ENCODE data around the gene DNASE2.
A peak's percentile ranks its signal among the peaks of the same experiment; 100 is the strongest.
"Not testable (repeated sequence)": the region's sequence is repeated elsewhere in the genome, so short reads cannot be mapped to it uniquely, and the experiment has no call there.

Gene DNASE2

GRCh38 chr19:12859546-12859945 is 21.7 kb downstream of the DNASE2 start:
- DNase-seq = no peak
- Mint-ChIP-seq H3K27ac (no peak overlapping the region), H3K4me1 (peaks cover 5% of the 10 kb centered on the region), H3K27me3 (ENCODE audit: low read depth, poor library complexity) (peaks cover 16% of the 10 kb centered on the region), H3K9me3 (no peaks in the 10 kb centered on the region), H3K4me3 (no peak overlapping the region), H3K36me3 (ENCODE audit: low read depth) (peaks cover 30% of the 10 kb centered on the region)
- no peak for TF ChIP-seq CTCF (IDR thresholded peaks at IDR 0.05)

DNA sequence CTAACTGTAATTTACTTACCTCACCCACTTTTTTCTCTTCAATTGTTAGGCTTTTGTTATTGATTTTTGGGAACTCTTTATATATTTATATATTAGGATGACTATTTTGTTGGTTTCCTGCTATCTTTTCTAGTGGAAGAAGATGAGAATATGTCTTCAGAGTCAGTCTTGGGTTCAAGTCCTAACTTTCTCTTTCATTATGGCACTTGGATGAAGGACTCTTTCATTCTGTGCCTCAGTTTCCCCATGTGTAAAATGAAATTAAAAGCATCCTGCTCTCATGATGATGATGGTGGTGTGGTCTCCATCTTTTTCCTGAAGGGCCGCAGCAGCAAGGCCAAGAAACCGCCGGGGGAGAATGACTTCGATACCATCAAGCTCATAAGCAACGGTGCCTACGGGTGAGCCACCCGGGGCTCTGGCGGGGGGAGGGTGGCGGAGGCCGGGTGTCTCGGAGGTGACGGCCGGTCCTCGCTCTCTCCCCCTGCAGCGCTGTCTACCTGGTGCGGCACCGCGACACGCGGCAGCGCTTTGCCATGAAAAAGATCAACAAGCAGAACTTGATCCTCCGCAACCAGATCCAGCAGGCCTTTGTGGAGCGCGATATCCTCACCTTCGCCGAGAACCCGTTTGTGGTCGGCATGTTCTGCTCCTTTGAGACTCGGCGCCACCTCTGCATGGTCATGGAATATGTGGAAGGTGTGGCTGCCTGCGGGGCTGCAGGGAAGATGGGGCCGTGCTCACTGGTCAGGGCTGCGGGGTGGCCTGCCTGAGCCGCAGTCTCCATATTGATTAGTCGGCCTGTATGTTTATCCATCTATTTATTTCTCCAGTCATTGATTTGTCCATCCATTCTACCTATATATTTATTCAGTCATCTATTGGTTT is 23.0 kb downstream of the DNASE2 start:
- H3K36me3 Mint-ChIP-seq (ENCODE audit: low read depth) = peaks cover 32% of the 10 kb centered on the region

DNA sequence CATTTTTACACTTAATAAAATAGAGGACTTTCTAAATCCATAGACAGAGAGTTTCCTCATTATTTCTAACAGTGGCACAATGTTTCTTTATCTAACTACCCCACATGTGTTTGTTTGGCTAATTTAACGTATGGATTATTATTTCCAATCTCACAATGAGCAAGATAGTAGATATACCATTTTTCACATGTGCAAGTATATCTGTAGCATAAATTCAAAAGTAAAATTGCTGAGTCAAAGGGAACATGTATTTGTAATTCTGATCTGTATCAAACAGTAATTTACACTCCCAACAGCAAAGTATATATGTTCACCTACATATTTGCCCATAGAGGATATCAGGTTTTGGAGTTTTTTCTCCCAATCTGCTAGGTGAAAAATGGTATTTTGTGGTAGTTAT is 24.6 kb downstream of the DNASE2 start:
- no peaks in the 10 kb centered on the region for H3K9me3 Mint-ChIP-seq
- H3K4me3 Mint-ChIP-seq = no peak overlapping the region
- H3K36me3 Mint-ChIP-seq (ENCODE audit: low read depth) = peaks cover 32% of the 10 kb centered on the region
- H3K27ac Mint-ChIP-seq = no peak overlapping the region
- peaks cover 8% of the 10 kb centered on the region for H3K27me3 Mint-ChIP-seq (ENCODE audit: low read depth, poor library complexity)
- no peak for DNase-seq
- H3K4me1 Mint-ChIP-seq = peaks cover 5% of the 10 kb centered on the region
- TF ChIP-seq CTCF (IDR thresholded peaks at IDR 0.05) = no peak

More for the DNA sequence above, 23.0 kb downstream of the DNASE2 start:
- H3K4me3 Mint-ChIP-seq = no peak overlapping the region
- no peak for DNase-seq
- no peak overlapping the region for H3K27ac Mint-ChIP-seq
- peaks cover 5% of the 10 kb centered on the region for H3K4me1 Mint-ChIP-seq
- peaks cover 10% of the 10 kb centered on the region for H3K27me3 Mint-ChIP-seq (ENCODE audit: low read depth, poor library complexity)
- no peaks in the 10 kb centered on the region for H3K9me3 Mint-ChIP-seq
- no peak for TF ChIP-seq CTCF (IDR thresholded peaks at IDR 0.05)

DNA sequence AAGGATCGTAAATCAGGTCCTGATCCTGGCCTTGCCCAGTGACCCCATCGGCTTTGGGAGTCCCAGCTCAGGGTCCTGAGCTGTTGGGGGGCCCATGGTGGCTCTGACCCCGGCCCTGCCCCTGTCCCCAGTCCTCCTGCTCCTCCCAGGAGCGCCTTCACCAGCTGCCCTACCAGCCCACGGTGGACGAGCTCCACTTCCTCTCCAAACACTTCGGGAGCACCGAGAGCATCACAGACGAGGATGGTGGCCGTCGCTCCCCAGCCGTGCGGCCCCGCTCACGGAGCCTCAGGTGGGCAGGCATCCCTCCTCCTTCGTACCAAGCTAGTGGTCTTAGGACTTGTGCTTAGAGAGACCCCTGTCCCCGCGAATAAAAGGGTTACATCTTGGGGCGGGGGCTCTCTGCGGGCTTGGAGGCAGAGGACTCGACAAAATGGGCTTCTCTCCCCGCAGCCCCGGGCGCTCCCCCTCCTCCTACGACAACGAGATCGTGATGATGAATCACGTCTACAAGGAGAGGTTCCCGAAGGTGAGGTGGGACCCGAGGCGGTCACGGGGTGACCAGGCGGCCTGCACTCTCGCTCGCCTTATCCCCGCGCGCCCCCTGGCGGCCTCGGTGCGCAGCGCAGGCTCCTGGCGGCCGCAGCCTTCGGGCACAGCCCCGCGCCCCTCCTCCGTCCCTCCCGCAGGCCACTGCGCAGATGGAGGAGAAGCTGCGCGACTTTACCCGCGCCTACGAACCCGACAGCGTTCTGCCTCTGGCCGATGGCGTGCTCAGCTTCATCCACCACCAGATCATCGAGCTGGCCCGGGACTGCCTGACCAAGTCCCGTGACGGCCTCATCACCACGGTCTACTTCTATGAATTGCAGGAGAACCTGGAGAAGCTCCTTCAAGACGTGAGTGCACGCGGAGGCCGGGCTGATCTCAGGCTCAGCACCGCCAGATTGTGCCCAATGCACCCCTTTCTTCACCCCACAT is 33.8 kb downstream of the DNASE2 start:
- H3K27me3 Mint-ChIP-seq (ENCODE audit: low read depth, poor library complexity) = peaks cover 15% of the 10 kb centered on the region
- peak; percentile 99 for DNase-seq
- TF ChIP-seq CTCF (IDR thresholded peaks at IDR 0.05) = peak; percentile 99
- H3K4me1 Mint-ChIP-seq = peaks cover 23% of the 10 kb centered on the region
- no peak overlapping the region for H3K27ac Mint-ChIP-seq
- peak overlapping the region; percentile 57 for H3K4me3 Mint-ChIP-seq
- H3K9me3 Mint-ChIP-seq = no peaks in the 10 kb centered on the region
- H3K36me3 Mint-ChIP-seq (ENCODE audit: low read depth) = no peaks in the 10 kb centered on the region

GRCh38 chr19:12846613-12847012 is 34.6 kb downstream of the DNASE2 start:
- not testable (repeated sequence) for H3K4me3 Mint-ChIP-seq; DNase-seq; H3K9me3 Mint-ChIP-seq; H3K27ac Mint-ChIP-seq; H3K36me3 Mint-ChIP-seq (ENCODE audit: low read depth)
- Mint-ChIP-seq H3K4me1 (peaks cover 31% of the 10 kb centered on the region), H3K27me3 (ENCODE audit: low read depth, poor library complexity) (peaks cover 15% of the 10 kb centered on the region)
